K562 (cell line): ENCODE measurements around the gene LMNB1. TPM values are rescaled to one million over a fixed set of nuclear protein-coding genes. Genes with fewer than 3 reads are reported as not detected.
"Not testable (repeated sequence)": the region's sequence is repeated elsewhere in the genome, so short reads cannot be mapped to it uniquely, and the experiment has no call there.

ENCODE experiments used
- ATAC-seq: fragments of 200-7000 bp; cut with Tn5 transposase; 3 replicates; pipeline ENCODE4 v1.9.1; 2020; ENCODE audit warnings: moderate library complexity
- BruUV-seq: library from RNA; stranded (reverse); fragments of 400-500 nt; replicated peaks from 2 replicates; lab custom pipeline; 2021; lab: Mats Ljungman, UMichigan
- CTCF ChIA-PET: fragments of 300-600 bp; formaldehyde crosslinking; extraction: SDS; loops from one replicate; lab custom pipeline; 2021; ENCODE audit warnings: low intra/inter-chr PET ratio; lab: Yijun Ruan, JAX
- POLR2A ChIA-PET: fragments of 300-600, 350-650 bp; sonication (Branson Sonifier 250); formaldehyde crosslinking; extraction: SDS; loops from one replicate; lab custom pipeline; 2021; ENCODE audit warnings: antibody characterized with exemption, inconsistent platforms; lab: Yijun Ruan, JAX
- DNase-seq, 4 experiments: peaks; one replicate each; pipeline versions ENCODE4 v3.0.0 to v3.0.0-alpha.2; 2011 to 2018; ENCODE audit warnings: low spot score in 3 of 4, mixed read lengths in 3 of 4; ENCODE audit errors: extremely low read depth in 1 of 4
- FAIRE-seq: peaks from 2 replicates; lab custom pipeline; 2011; peaks lifted over from hg19 to GRCh38; lab: Jason Lieb, UNC
- H2AFZ ChIP-seq: 2 replicates; pipeline ENCODE4 v1.6.0; 2011; ENCODE audit warnings: low read depth, low read length, control low read depth, inconsistent platforms
- H3K27ac ChIP-seq: fragments of 200-600 bp; 3 replicates; pipeline ENCODE4 v1.8.0; 2011; ENCODE audit warnings: low read depth, mild to moderate bottlenecking, control low read depth, inconsistent platforms, low read length, moderate library complexity, mixed read lengths; ENCODE audit errors: extremely low read depth
- H3K27me3 ChIP-seq, 2 experiments: fragments of 300-600 bp in 1 of 2; 2 replicates in 1 of 2; 3 replicates in 1 of 2; pipeline versions ENCODE4 v1.6.0 to v1.8.0; 2011; ENCODE audit warnings: inconsistent platforms in 2 of 2, low read length in 2 of 2, mild to moderate bottlenecking in 1 of 2, mixed read lengths in 1 of 2, moderate library complexity in 1 of 2; ENCODE audit not compliant: control insufficient read depth in 2 of 2, insufficient read depth in 2 of 2
- H3K36me3 ChIP-seq: fragments of 300-600 bp; 3 replicates; pipeline ENCODE4 v1.8.0; 2011; ENCODE audit warnings: mild to moderate bottlenecking, low read length, inconsistent platforms; ENCODE audit not compliant: control insufficient read depth, insufficient read depth
- H3K4me1 ChIP-seq, 2 experiments: fragments of 200-600 bp in 1 of 2; replicated peaks in 1 of 2; 2 replicates in 1 of 2; 3 replicates in 1 of 2; pipeline versions ENCODE4 v1.5.1 to v1.8.0; 2011; ENCODE audit warnings: inconsistent platforms in 2 of 2, low read length in 2 of 2, mild to moderate bottlenecking in 1 of 2, mixed read lengths in 1 of 2, moderate library complexity in 1 of 2; ENCODE audit not compliant: control insufficient read depth in 2 of 2, insufficient read depth in 2 of 2
- H3K4me2 ChIP-seq: 2 replicates; pipeline ENCODE4 v1.6.1; 2011; ENCODE audit warnings: low read length, control low read depth, inconsistent platforms, mixed read lengths; ENCODE audit not compliant: insufficient read depth
- H3K4me3 ChIP-seq: fragments of 200-600 bp; sonication (generic), shearing (Covaris generic); 2 replicates; pipeline ENCODE4 v1.5.1; 2016; ENCODE audit warnings: control low read depth, inconsistent platforms
- H3K79me2 ChIP-seq: fragments of 200-600 bp; 3 replicates; pipeline ENCODE4 v1.8.0; 2011; ENCODE audit warnings: low read length, inconsistent platforms; ENCODE audit not compliant: control insufficient read depth, insufficient read depth
- H3K9ac ChIP-seq, 2 experiments: 2 replicates each; pipeline versions ENCODE4 v1.6.0 to v1.6.1; 2011; ENCODE audit warnings: low read depth in 2 of 2, low read length in 2 of 2, control low read depth in 1 of 2, inconsistent platforms in 1 of 2, mild to moderate bottlenecking in 1 of 2, mixed read lengths in 1 of 2; ENCODE audit not compliant: insufficient read depth in 1 of 2
- H3K9me1 ChIP-seq: one replicate; pipeline ENCODE4 v1.6.0; 2011; ENCODE audit warnings: inconsistent platforms, mild to moderate bottlenecking, low read length, moderate library complexity; ENCODE audit not compliant: control insufficient read depth, insufficient read depth
- H3K9me3 ChIP-seq: replicated peaks from 2 replicates; pipeline ENCODE4 v1.5.1; 2011; ENCODE audit warnings: low read depth, low read length, inconsistent platforms; ENCODE audit not compliant: control insufficient read depth, insufficient read depth
- H4K20me1 ChIP-seq: replicated peaks from 2 replicates; pipeline ENCODE4 v1.6.1; 2011; ENCODE audit warnings: low read length, inconsistent platforms, mixed read lengths; ENCODE audit not compliant: control insufficient read depth, insufficient read depth
- CBFB ChIP-seq: sonication (generic); formaldehyde crosslinking; IDR thresholded peaks from 2 replicates; pipeline ENCODE4 v1.4.0; 2020; ENCODE audit warnings: mild to moderate bottlenecking, missing genetic modification reagents
- ILF3 ChIP-seq: fragments of 450-650 bp; IDR thresholded peaks from 2 replicates; pipeline ENCODE4 v1.6.1; 2018; ENCODE audit warnings: antibody characterized with exemption, mild to moderate bottlenecking, moderate library complexity, borderline replicate concordance
- RHOXF2B ChIP-seq: fragments of 250-450 bp; sonication (Bioruptor Pico); conservative IDR thresholded peaks from 2 replicates; pipeline ENCODE4 v1.5.1; 2021
- WGBS: fragments of 100-300 bp; shearing (Covaris generic); methylation state at CpG from one replicate; pipeline ENCODE4 v1.1.6; 2016; ENCODE audit warnings: low coverage, mixed read lengths; ENCODE audit not compliant: insufficient coverage; ENCODE audit errors: missing lambda C conversion rate; 5-methylcytosine and 5-hydroxymethylcytosine counted together
- in situ Hi-C: fragments of 300-500 bp; cut with MboI; formaldehyde crosslinking; loops from 4 replicates; pipeline ENCODE4 v1.15.0; 2018; ENCODE audit warnings: inconsistent platforms, mixed read lengths
- intact Hi-C: fragments of 100-400 bp; cut with micrococcal nuclease; formaldehyde crosslinking; loops from 2 replicates; pipeline ENCODE4 v1.14.2; 2022
- polyA plus RNA-seq, 8 experiments: library from polyadenylated mRNA; depleted of rRNA in 4 of 8; stranded (reverse) in 5 of 8; unstranded in 3 of 8; fragments of >200 nt; fragmentation: Nextera tagmentation in 2 of 8; fragmentation: Illumina TruSeq in 1 of 8; extraction: Ambion mirVana in 2 of 8; extraction: Trizol in 1 of 8; gene quantifications; 2 replicates each; pipeline versions ENCODE4 v1.2.1 to v1.2.3, GENCODE V29; 2011 to 2014; ENCODE audit warnings: inconsistent platforms in 1 of 8, missing spikeins in 1 of 8
- total RNA-seq, 7 experiments: library from RNA; depleted of rRNA in 6 of 7; stranded (reverse); fragments of >200 nt in 6 of 7; fragmentation: Illumina TruSeq in 2 of 7; extraction: Trizol in 2 of 7; gene quantifications; 2 replicates each; pipeline versions ENCODE4 v1.2.1 to v1.2.3, GENCODE V29; 2011 to 2021; ENCODE audit warnings: low replicate concordance in 1 of 7
- TF ChIP-seq, protein P1 (sequence below): IDR thresholded peaks from 2 replicates; pipeline ENCODE4 v1.6.1; 2012; ENCODE audit warnings: low read depth, low read length, improper control_type of control experiment, borderline replicate concordance

LMNB1 gene
- total and polyA plus RNA-seq, 9 of the 15 experiments (the other 6 are each of a cell fraction or from before 2014, with no cell fraction given): 2.8 to 190 (median 131) TPM

DNA sequence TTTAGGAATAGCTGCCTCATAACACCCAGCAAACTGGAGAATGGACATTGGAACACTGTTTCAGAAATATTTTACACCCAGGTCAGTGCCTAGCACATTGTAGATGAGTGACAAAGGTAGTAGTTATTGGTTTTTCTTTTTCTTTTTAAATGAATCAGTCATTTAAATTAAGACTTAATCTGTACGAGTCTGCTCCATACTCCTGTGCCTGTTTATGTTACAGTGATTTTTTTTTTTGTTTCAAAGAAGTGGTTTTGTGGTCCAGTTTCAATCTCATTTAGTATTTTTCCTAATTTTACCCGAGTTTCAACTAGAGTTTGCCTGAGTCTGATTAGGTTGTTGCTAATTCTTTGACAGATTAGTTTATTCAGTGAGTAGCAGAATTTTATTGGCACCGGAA, 16.2 kb downstream of the LMNB1 start (continued):
- TF ChIP-seq, protein P1, sequence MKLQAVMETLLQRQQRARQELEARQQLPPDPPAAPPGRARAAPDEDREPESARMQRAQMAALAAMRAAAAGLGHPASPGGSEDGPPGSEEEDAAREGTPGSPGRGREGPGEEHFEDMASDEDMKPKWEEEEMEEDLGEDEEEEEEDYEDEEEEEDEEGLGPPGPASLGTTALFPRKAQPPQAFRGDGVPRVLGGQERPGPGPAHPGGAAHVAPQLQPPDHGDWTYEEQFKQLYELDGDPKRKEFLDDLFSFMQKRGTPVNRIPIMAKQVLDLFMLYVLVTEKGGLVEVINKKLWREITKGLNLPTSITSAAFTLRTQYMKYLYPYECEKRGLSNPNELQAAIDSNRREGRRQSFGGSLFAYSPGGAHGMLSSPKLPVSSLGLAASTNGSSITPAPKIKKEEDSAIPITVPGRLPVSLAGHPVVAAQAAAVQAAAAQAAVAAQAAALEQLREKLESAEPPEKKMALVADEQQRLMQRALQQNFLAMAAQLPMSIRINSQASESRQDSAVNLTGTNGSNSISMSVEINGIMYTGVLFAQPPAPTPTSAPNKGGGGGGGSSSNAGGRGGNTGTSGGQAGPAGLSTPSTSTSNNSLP: no peak
- no peak for TF ChIP-seq RHOXF2B (CRISPR knock-in tag)
- TF ChIP-seq CBFB: no peak
- TF ChIP-seq ILF3: no peak

DNA sequence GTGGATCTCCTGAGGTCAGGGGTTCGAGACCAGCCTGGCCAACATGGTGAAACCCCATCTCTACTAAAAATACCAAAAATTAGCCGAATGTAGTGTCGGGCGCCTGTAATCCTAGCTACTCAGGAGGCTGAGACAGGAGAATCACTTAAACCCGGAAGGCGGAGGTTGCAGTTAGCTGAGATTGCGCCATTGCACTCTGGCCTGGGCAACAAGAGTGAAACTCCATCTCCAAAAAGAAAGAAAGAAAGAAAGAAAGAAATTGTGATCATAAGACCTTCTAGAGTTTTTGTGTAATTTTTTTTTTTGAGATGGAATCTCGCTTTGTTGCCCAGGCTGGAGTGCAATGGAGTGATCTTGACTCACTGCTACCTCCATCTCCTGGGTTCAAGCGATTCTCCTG, 16.7 kb downstream of the LMNB1 start:
- H3K27me3 ChIP-seq, intact Hi-C loops, H3K4me2 ChIP-seq, ATAC-seq, H3K9me3 ChIP-seq, H3K4me1 ChIP-seq, H2AFZ ChIP-seq, H3K9ac ChIP-seq, H4K20me1 ChIP-seq, H3K27ac ChIP-seq, H3K9me1 ChIP-seq, H3K4me3 ChIP-seq, CTCF ChIA-PET, BruUV-seq, DNase-seq: not testable (repeated sequence)
- peaks cover 22% of the 10 kb centered on the region; the same call in 2 of the 3 replicates for H3K36me3 ChIP-seq
- WGBS: 86% methylated on average over 9 of the region's 9 CpGs
- FAIRE-seq: peak; percentile 23
- in situ Hi-C loops: loop anchor here (25.0 kb wide), 1 partner anchor 456 kb away; no protein-coding TSS in a partner anchor
- peaks cover 99% of the 10 kb centered on the region for H3K79me2 ChIP-seq
- POLR2A ChIA-PET: interaction anchor here (0.7 to 1.3 kb wide), 2 partner anchors 15 to 16 kb away, joined by 3 to 6 read pairs; no protein-coding TSS in a partner anchor
